RWPE2 (cell line): ENCODE measurements around the gene ZNF513.

Experiments used
- ATAC-seq: fragments of 200-7000 bp; cut with Tn5 transposase; 3 replicates; pipeline ENCODE4 v1.9.1; 2021; ENCODE audit warnings: low read depth
- DNase-seq: peaks from one replicate; pipeline ENCODE4 v3.0.0-alpha.2; 2020; ENCODE audit warnings: low spot score
- H3K27ac ChIP-seq: fragments of 450-650 bp; 2 replicates; pipeline ENCODE4 v1.5.1; 2017; ENCODE audit warnings: mild to moderate bottlenecking; ENCODE audit not compliant: poor library complexity, severe bottlenecking
- H3K27me3 ChIP-seq: fragments of 250-450 bp; sonication (Bioruptor Pico); 2 replicates; pipeline ENCODE4 v1.5.1; 2021; ENCODE audit warnings: mild to moderate bottlenecking, moderate library complexity; ENCODE audit not compliant: insufficient read depth, poor library complexity, severe bottlenecking
- H3K36me3 ChIP-seq: fragments of 250-450 bp; sonication (Bioruptor Pico); 2 replicates; pipeline ENCODE4 v1.5.1; 2020; ENCODE audit warnings: low read depth, mild to moderate bottlenecking, moderate library complexity
- H3K4me1 ChIP-seq: fragments of 250-450 bp; sonication (Bioruptor Pico); 2 replicates; pipeline ENCODE4 v1.5.1; 2021; ENCODE audit warnings: mild to moderate bottlenecking, moderate library complexity; ENCODE audit not compliant: insufficient read depth, poor library complexity, severe bottlenecking
- H3K4me3 ChIP-seq: fragments of 250-450 bp; sonication (Bioruptor Pico); 2 replicates; pipeline ENCODE4 v1.5.1; 2021; ENCODE audit warnings: mild to moderate bottlenecking, moderate library complexity; ENCODE audit not compliant: severe bottlenecking
- H3K9me3 ChIP-seq: fragments of 250-450 bp; sonication (Bioruptor Pico); 2 replicates; pipeline ENCODE4 v1.5.1; 2021; ENCODE audit warnings: mild to moderate bottlenecking, moderate library complexity; ENCODE audit not compliant: severe bottlenecking
- TF ChIP-seq, protein P1 (sequence below): fragments of 450-650 bp; IDR thresholded peaks from one replicate; pipeline ENCODE4 v1.5.1; 2017; ENCODE audit warnings: mild to moderate bottlenecking, moderate library complexity; ENCODE audit not compliant: poor library complexity, severe bottlenecking

Gene ZNF513

DNA sequence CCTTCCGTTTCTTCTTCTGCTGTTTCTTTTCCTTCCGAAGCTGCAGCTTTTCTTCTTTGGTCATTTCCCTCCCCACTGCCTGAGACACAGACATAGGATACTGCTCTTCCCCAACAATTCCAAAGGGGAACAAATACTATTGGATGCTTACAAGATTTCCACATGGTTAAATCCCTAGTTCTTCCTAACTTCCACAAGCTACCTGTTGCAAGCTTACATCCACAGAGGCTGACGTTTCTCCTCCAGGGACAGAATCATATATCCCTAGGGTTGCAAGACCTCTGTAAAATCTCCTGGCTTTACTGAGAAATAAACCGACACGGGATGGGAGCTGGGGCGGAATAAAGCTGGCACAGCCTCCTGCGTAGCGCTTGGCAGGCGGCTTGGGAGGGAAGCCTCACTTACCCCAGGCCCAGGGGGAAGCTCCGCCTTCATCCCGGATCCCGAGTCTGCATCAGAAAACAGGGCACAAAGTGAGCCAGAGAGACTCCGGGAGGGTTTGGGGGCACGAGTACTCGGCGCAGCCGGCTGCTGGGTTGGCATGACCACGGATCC is 11.0 kb downstream of the ZNF513 start:
- DNase-seq, result no peak
- Histone ChIP-seq H3K27me3 (no peaks in the 10 kb centered on the region), H3K4me3 (peak overlapping the region; percentile 95), H3K36me3 (peaks cover 70% of the 10 kb centered on the region), H3K4me1 (peaks cover 5% of the 10 kb centered on the region), H3K27ac (peak overlapping the region; percentile 25), H3K9me3 (no peaks in the 10 kb centered on the region)
- TF ChIP-seq, protein P1, sequence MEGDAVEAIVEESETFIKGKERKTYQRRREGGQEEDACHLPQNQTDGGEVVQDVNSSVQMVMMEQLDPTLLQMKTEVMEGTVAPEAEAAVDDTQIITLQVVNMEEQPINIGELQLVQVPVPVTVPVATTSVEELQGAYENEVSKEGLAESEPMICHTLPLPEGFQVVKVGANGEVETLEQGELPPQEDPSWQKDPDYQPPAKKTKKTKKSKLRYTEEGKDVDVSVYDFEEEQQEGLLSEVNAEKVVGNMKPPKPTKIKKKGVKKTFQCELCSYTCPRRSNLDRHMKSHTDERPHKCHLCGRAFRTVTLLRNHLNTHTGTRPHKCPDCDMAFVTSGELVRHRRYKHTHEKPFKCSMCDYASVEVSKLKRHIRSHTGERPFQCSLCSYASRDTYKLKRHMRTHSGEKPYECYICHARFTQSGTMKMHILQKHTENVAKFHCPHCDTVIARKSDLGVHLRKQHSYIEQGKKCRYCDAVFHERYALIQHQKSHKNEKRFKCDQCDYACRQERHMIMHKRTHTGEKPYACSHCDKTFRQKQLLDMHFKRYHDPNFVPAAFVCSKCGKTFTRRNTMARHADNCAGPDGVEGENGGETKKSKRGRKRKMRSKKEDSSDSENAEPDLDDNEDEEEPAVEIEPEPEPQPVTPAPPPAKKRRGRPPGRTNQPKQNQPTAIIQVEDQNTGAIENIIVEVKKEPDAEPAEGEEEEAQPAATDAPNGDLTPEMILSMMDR, result no peak
- peak; percentile 39 for ATAC-seq

DNA sequence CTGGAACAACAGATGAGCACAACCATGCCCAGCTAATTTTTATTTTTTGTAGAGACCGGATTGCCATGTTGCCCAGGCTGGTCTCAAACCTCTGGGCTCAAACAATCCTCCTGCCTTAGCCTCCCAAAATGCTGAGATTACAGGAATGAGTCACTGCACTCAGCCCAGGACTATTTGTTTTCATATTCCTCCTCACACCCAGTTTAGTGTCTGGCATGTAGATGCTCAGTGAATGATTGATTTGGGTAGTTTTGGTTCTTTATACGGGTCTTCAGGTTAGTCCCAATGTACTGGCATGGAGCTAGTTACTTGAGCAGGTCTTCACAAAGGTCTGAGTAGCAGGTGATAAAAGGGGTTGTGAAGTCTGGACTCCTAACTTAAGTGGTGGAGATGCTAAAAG is 16.6 kb downstream of the ZNF513 start:
- TF ChIP-seq, protein P1, result no peak
- H3K27ac ChIP-seq, result no peak overlapping the region
- peaks cover 51% of the 10 kb centered on the region for H3K36me3 ChIP-seq
- ATAC-seq (no peak), DNase-seq (no peak)
- no peaks in the 10 kb centered on the region for H3K27me3 ChIP-seq
- H3K9me3 ChIP-seq, result no peaks in the 10 kb centered on the region
- no peaks in the 10 kb centered on the region for H3K4me1 ChIP-seq
- H3K4me3 ChIP-seq, result no peak overlapping the region

DNA sequence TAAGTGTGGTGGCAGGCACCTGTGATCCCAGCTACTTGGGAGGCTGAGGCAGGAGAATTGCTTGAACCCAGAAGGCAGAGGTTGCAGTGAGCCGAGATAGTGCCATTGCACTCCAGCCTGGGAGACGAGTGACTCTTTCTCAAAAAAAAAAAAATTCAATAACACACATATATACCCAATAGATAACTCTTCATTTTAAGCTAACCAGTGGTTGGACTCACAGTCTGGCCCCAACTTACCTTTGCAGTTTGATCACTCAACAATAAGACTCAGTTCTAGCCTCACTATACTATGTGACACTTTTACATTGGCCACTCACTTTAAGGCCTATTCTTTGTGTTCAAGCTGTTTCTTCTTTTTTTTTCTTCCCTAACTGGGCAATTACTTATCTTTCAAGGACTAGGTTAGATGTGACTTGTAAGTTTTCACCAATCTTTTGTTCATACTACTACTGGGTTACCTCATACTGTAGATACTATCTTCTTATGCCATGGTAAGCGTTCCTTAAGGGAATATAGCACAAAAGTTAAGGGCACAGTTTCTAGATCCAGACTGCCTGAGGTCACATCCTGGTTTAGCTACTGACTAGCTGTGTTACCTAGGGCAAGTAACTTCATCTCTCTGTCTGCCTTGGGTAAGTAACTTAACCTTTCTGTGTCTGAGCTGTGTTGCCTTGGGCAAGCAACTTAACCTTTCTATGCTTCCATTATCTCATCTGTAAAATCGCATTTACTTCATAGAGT is 17.7 kb downstream of the ZNF513 start:
- DNase-seq (no peak), ATAC-seq (no peak)
- TF ChIP-seq, protein P1, result no peak
- H3K9me3 ChIP-seq, result no peaks in the 10 kb centered on the region
- H3K4me1 ChIP-seq, result no peaks in the 10 kb centered on the region
- H3K27ac ChIP-seq, result no peak overlapping the region
- H3K27me3 ChIP-seq, result no peaks in the 10 kb centered on the region
- H3K4me3 ChIP-seq, result no peak overlapping the region
- H3K36me3 ChIP-seq, result peaks cover 47% of the 10 kb centered on the region

DNA sequence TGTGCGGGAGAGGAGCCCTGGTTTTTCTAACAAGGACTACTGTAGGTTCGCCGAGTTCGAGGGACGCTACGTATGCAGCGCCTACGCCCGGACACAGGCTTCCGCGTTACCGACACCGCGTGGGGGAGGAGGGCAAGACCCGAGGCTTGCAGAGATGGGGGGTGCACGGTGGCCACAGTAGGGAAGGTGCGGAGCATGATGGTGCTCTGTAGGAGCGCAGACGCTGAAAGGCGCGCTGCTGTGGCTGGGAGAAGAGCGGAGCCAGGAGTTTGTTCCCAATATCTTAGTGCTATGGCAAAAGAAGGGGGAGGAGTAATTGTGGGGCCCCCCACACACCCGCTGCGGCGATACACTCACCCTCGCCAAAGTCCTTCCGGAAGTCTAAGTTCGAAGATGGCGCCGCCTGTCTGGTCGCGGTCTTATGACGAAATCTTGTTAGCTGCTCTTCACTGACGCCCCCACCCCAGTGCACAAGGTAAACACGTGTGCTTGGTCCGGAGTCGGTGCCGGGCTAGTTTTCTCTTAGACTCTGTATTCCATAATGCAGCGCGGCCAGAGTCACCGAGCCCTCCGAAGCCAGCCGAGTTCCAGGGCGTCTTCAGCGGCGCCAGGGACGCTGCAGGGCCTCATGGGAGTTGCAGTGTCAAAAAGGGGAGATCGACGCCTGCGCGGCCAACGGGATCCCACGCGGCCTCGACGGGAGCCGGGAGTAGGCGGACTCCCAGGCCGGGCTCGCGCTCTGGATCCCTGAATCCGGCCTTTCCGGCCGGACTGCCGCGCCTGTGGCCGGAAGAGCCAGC is 24.0 kb downstream of the ZNF513 start, which contains the start of gene GTF3C2:
GTF3C2 (minus strand) TSS at position 383 of the 800 bp plus-strand sequence. CDS start 13,210 bp downstream, outside the sequence.
- no peaks in the 10 kb centered on the region for H3K27me3 ChIP-seq
- H3K4me3 ChIP-seq, result peak within 1 kb of the TSS; percentile 79
- H3K36me3 ChIP-seq, result peaks cover 21% of the 10 kb centered on the region; the same call in 1 of the 2 replicates
- ATAC-seq (peak; percentile 93), DNase-seq (peak; percentile 96)
- no peaks in the 10 kb centered on the region for H3K9me3 ChIP-seq
- peaks cover 12% of the 10 kb centered on the region for H3K4me1 ChIP-seq
- H3K27ac ChIP-seq, result peak within 1 kb of the TSS; percentile 79
- TF ChIP-seq, protein P1, result no peak
